ENCODE measurements around the gene RNF148. TPM values are rescaled to one million over a fixed set of nuclear protein-coding genes. Genes with fewer than 3 reads are reported as not detected.

The RNF148 gene
- total and polyA plus RNA-seq, 2 of the 8 experiments (the other 6 are each of a cell fraction or from before 2014, with no cell fraction given) = 0.27 to 0.45 TPM

DNA sequence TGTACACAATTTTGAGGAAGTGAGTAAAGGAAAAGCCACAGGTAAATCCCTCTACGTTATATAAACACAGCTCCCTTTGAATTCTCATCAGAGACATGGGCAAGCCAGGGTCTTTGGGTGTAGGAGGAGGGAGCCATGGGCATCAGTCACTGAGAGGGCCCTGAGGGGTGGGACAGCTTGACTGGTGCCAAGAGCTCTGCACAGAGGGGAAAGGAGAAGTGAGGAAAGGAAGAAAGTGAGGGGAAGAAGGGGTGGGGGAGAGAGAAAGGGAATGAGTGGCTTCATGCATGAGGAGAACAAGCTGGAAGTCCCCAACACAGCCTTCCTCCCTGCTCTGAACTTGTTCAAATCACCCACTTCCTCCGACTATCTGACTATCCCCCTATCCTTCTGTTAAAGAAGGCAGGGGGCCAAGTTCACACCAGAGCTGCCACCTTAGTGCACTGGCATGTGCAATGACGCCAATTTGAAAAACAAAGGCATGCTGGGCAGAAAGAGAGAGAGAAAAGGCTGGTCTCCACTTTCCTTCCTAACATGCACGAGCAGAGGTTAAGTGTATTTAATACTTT, 16.4 kb upstream of the RNF148 start (continued):
- TF ChIP-seq SP4 (IDR thresholded peaks at IDR 0.05; ENCODE audit: low read length) (no peak), E2F6 (IDR thresholded peaks at IDR 0.05) (no peak), TAF1 (IDR thresholded peaks at IDR 0.05; ENCODE audit: low read depth, low read length) (no peak), TBP (IDR thresholded peaks at IDR 0.05; ENCODE audit: low read depth, low read length) (no peak), SAP30 (IDR thresholded peaks at IDR 0.05; ENCODE audit: insufficient read depth, insufficient replicate concordance, low read length) (no peak)

All from H1 (cell line).